Right lobe of liver (tissue), 4 donors: ENCODE measurements around the gene SDK1.

Experiments
- CTCF ChIP-seq, 4 donors: fragments of 200-600 bp in 3 of 4; fragments of 450-650 bp in 1 of 4; IDR thresholded peaks; one replicate each; pipeline versions ENCODE4 v1.5.1 to v1.8.0; 2016 to 2022; ENCODE audit warnings: antibody characterized with exemption in 4 of 4, mild to moderate bottlenecking in 2 of 4
- POLR2A ChIP-seq: fragments of 450-650 bp; IDR thresholded peaks from one replicate; pipeline ENCODE4 v1.6.1; 2017; ENCODE audit warnings: antibody characterized with exemption, mild to moderate bottlenecking
- donor health status: DM: no; HTN: no; CAD: no.
- donor health status: DM: no; HTN: no; CAD: no.
- donor health status: DM: no; HTN: yes; CAD: no.

GRCh38 chr7:4164556-4164955 lies 863.5 kb downstream of the SDK1 start:
- TF ChIP-seq CTCF (IDR thresholded peaks at IDR 0.05) = peak in 2 of 4 donors; percentile 14 to 20
- TF ChIP-seq POLR2A = no peak
